WERI-Rb-1 (cell line): ENCODE measurements around the gene PRICKLE2.

ENCODE experiments used
- DNase-seq: peaks from one replicate; pipeline ENCODE4 v3.0.0-alpha.2; 2020
- H3K27ac ChIP-seq: fragments of 250-450 bp; sonication (Bioruptor Pico); 2 replicates; pipeline ENCODE4 v1.5.1; 2020; ENCODE audit warnings: mild to moderate bottlenecking, moderate library complexity
- H3K27me3 ChIP-seq: fragments of 250-450 bp; sonication (Bioruptor Pico); 2 replicates; pipeline ENCODE4 v1.5.1; 2021; ENCODE audit warnings: mild to moderate bottlenecking, low read depth, moderate library complexity; ENCODE audit not compliant: insufficient read depth, severe bottlenecking
- H3K36me3 ChIP-seq: fragments of 250-450 bp; sonication (Bioruptor Pico); 2 replicates; pipeline ENCODE4 v1.5.1; 2020; ENCODE audit warnings: mild to moderate bottlenecking, moderate library complexity
- H3K4me3 ChIP-seq: 2 replicates; pipeline ENCODE4 v1.5.1; 2011; ENCODE audit warnings: low read depth, mild to moderate bottlenecking, control low read depth, low read length
- H3K9me3 ChIP-seq: fragments of 250-450 bp; sonication (Bioruptor Pico); 2 replicates; pipeline ENCODE4 v1.5.1; 2021; ENCODE audit warnings: mild to moderate bottlenecking, moderate library complexity; ENCODE audit not compliant: severe bottlenecking
- TF ChIP-seq, protein P1 (sequence below): IDR thresholded peaks from 2 replicates; pipeline ENCODE4 v1.5.1; 2011; ENCODE audit warnings: low read depth, mild to moderate bottlenecking, control low read depth, inconsistent platforms, low read length

PRICKLE2 gene

DNA sequence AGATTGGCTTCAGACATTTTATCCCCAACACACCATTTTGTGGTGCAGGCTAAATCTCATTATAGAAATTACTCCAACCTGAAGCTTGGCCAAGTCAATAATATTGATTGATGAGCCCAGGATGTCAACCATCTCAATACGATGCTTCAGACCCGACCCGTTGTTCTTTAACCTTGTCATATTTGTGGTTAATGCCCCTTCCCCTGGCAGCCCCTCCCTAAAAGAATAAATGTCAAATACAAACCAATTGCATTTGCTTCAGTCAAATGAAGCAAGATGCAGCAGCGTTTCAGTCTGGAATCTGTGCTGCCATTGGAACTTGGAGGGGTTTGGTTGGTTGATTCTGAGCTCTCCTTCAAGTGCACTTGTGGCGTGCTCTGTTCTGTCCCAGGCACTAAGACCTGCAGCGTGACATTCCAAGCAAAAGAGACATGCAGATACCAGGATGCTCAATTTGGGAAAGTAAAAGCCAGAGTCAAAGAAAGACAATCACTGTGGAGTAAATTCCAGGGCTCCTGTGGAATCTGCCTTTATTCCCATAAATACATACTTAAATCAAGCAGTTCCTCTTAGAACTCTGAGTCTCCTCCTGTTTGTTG, 178.2 kb downstream of the PRICKLE2 start:
- H3K27ac ChIP-seq = no peak overlapping the region
- no peaks in the 10 kb centered on the region for H3K27me3 ChIP-seq
- H3K4me3 ChIP-seq = no peak overlapping the region
- H3K36me3 ChIP-seq = no peaks in the 10 kb centered on the region
- no peaks in the 10 kb centered on the region for H3K9me3 ChIP-seq
- TF ChIP-seq, protein P1, sequence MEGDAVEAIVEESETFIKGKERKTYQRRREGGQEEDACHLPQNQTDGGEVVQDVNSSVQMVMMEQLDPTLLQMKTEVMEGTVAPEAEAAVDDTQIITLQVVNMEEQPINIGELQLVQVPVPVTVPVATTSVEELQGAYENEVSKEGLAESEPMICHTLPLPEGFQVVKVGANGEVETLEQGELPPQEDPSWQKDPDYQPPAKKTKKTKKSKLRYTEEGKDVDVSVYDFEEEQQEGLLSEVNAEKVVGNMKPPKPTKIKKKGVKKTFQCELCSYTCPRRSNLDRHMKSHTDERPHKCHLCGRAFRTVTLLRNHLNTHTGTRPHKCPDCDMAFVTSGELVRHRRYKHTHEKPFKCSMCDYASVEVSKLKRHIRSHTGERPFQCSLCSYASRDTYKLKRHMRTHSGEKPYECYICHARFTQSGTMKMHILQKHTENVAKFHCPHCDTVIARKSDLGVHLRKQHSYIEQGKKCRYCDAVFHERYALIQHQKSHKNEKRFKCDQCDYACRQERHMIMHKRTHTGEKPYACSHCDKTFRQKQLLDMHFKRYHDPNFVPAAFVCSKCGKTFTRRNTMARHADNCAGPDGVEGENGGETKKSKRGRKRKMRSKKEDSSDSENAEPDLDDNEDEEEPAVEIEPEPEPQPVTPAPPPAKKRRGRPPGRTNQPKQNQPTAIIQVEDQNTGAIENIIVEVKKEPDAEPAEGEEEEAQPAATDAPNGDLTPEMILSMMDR = no peak
- DNase-seq = no peak

GRCh38 chr3:64046592-64046991, 178.7 kb downstream of the PRICKLE2 start:
- H3K4me3 ChIP-seq = no peak overlapping the region
- no peak for DNase-seq
- TF ChIP-seq, protein P1 = no peak

GRCh38 chr3:64042952-64043351, 182.3 kb downstream of the PRICKLE2 start:
- H3K36me3 ChIP-seq = no peaks in the 10 kb centered on the region
- H3K27me3 ChIP-seq = no peaks in the 10 kb centered on the region
- no peaks in the 10 kb centered on the region for H3K9me3 ChIP-seq
- no peak overlapping the region for H3K27ac ChIP-seq
- DNase-seq = no peak
- TF ChIP-seq, protein P1 = no peak
- H3K4me3 ChIP-seq = no peak overlapping the region

More at GRCh38 chr3:64046592-64046991, 178.7 kb downstream of the PRICKLE2 start:
- Histone ChIP-seq H3K9me3 (no peaks in the 10 kb centered on the region), H3K36me3 (no peaks in the 10 kb centered on the region), H3K27me3 (no peaks in the 10 kb centered on the region), H3K27ac (no peak overlapping the region)
